SK-N-SH (cell line): Measurements from ENCODE around the gene NRG3. TPM values are rescaled to one million over a fixed set of nuclear protein-coding genes. Genes with fewer than 3 reads are reported as not detected.

Source experiments
- CTCF ChIA-PET: fragments of 300-600, 350-600 bp; formaldehyde crosslinking; extraction: SDS; loops from one replicate; lab custom pipeline; 2021; lab: Yijun Ruan, JAX
- POLR2A ChIA-PET: fragments of 350-600 bp; sonication (Branson Sonifier 250); formaldehyde crosslinking; extraction: SDS; loops from one replicate; lab custom pipeline; 2020; ENCODE audit warnings: antibody characterized with exemption, inconsistent platforms; lab: Yijun Ruan, JAX
- DNase-seq: peaks from one replicate; pipeline ENCODE4 v3.0.0; 2012
- H2AFZ ChIP-seq: fragments of 200-600 bp; sonication (generic); 2 replicates; pipeline ENCODE4 v1.8.1; 2016; ENCODE audit warnings: antibody characterized with exemption, mild to moderate bottlenecking, low read depth
- H3F3A ChIP-seq: fragments of 200-600 bp; sonication (generic); replicated peaks from 2 replicates; pipeline ENCODE3; 2016; ENCODE audit warnings: antibody characterized with exemption, mild to moderate bottlenecking; ENCODE audit not compliant: insufficient read depth
- H3K27ac ChIP-seq, 2 experiments: fragments of 200-500 bp in 1 of 2; fragments of 200-600 bp in 1 of 2; sonication (Bioruptor generic) in 1 of 2; sonication (generic), shearing (Covaris generic) in 1 of 2; 2 replicates each; pipeline versions ENCODE4 v1.5.1 to v1.6.1; 2014 to 2016; ENCODE audit warnings: low read depth in 2 of 2, inconsistent platforms in 1 of 2, low read length in 1 of 2, mild to moderate bottlenecking in 1 of 2, mixed read lengths in 1 of 2
- H3K27me3 ChIP-seq: fragments of 200-600 bp; sonication (generic), shearing (Covaris generic); 2 replicates; pipeline ENCODE4 v1.6.1; 2016; ENCODE audit warnings: mixed run types; ENCODE audit not compliant: insufficient read depth
- H3K36me3 ChIP-seq, 2 experiments: fragments of 200-500 bp in 1 of 2; fragments of 200-600 bp in 1 of 2; sonication (Bioruptor generic) in 1 of 2; sonication (generic) in 1 of 2; replicated peaks in 1 of 2; 2 replicates each; pipeline versions ENCODE3 to v1.5.1; 2014 to 2016; ENCODE audit warnings: low read length in 1 of 2, mild to moderate bottlenecking in 1 of 2; ENCODE audit not compliant: insufficient read depth in 2 of 2, control insufficient read depth in 1 of 2
- H3K4me1 ChIP-seq, 2 experiments: fragments of 200-500 bp in 1 of 2; fragments of 200-600 bp in 1 of 2; sonication (Bioruptor generic) in 1 of 2; sonication (generic), shearing (Covaris generic) in 1 of 2; 2 replicates each; pipeline versions ENCODE4 v1.5.1 to v1.6.1; 2014 to 2016; ENCODE audit warnings: low read depth in 1 of 2, low read length in 1 of 2, mixed run types in 1 of 2; ENCODE audit not compliant: insufficient read depth in 2 of 2, control insufficient read depth in 1 of 2
- H3K4me2 ChIP-seq: fragments of 200-600 bp; sonication (generic), shearing (Covaris generic); 2 replicates; pipeline ENCODE4 v1.6.1; 2017; ENCODE audit warnings: mixed run types
- H3K4me3 ChIP-seq, 2 experiments: fragments of 200-500 bp in 1 of 2; fragments of 200-600 bp in 1 of 2; sonication (Bioruptor generic) in 1 of 2; sonication (generic), shearing (Covaris generic) in 1 of 2; 2 replicates each; pipeline versions ENCODE4 v1.5.1 to v1.8.1; 2014 to 2016; ENCODE audit warnings: low read depth in 2 of 2, inconsistent platforms in 1 of 2, low read length in 1 of 2, mild to moderate bottlenecking in 1 of 2, mixed read lengths in 1 of 2, moderate library complexity in 1 of 2
- H3K79me2 ChIP-seq: fragments of 200-600 bp; sonication (generic); 2 replicates; pipeline ENCODE4 v1.8.1; 2017; ENCODE audit warnings: mild to moderate bottlenecking; ENCODE audit not compliant: insufficient read depth
- H3K9ac ChIP-seq: fragments of 200-600 bp; sonication (generic); 2 replicates; pipeline ENCODE4 v1.6.1; 2017; ENCODE audit warnings: mixed run types
- H3K9me2 ChIP-seq: fragments of 200-600 bp; sonication (generic); 2 replicates; pipeline ENCODE4 v1.6.1; 2017; ENCODE audit warnings: mixed run types
- H3K9me3 ChIP-seq: fragments of 200-600 bp; sonication (generic); 2 replicates; pipeline ENCODE4 v1.6.1; 2017; ENCODE audit warnings: mixed run types, mild to moderate bottlenecking, moderate library complexity
- H4K20me1 ChIP-seq: fragments of 200-600 bp; sonication (generic); 2 replicates; pipeline ENCODE4 v1.6.1; 2017; ENCODE audit warnings: mild to moderate bottlenecking, mixed run types; ENCODE audit not compliant: insufficient read depth
- CHD2 ChIP-seq: fragments of 150-350 bp; IDR thresholded peaks from 2 replicates; pipeline ENCODE4 v1.6.1; 2018; ENCODE audit warnings: low read length; ENCODE audit not compliant: partially characterized antibody
- CTCF ChIP-seq: fragments of 200-600 bp; sonication (generic); IDR thresholded peaks from 2 replicates; pipeline ENCODE4 v1.6.1; 2017; ENCODE audit warnings: antibody characterized with exemption, mild to moderate bottlenecking, moderate library complexity
- ELF1 ChIP-seq: IDR thresholded peaks from 2 replicates; pipeline ENCODE4 v1.4.0; 2012
- EP300 ChIP-seq, 2 experiments: IDR thresholded peaks; 2 replicates each; pipeline versions ENCODE4 v1.4.0 to v1.6.1; 2012; ENCODE audit warnings: borderline replicate concordance in 1 of 2, low read depth in 1 of 2, low read length in 1 of 2
- EZH2phosphoT487 ChIP-seq: fragments of 200-600 bp; sonication (generic); IDR thresholded peaks from 2 replicates; pipeline ENCODE4 v1.6.1; 2017; ENCODE audit warnings: low read depth, mixed run types, mild to moderate bottlenecking, antibody characterized with exemption, moderate library complexity, borderline replicate concordance
- FOSL2 ChIP-seq: IDR thresholded peaks from 2 replicates; pipeline ENCODE4 v1.4.0; 2012; ENCODE audit warnings: low read depth, mild to moderate bottlenecking, moderate library complexity, borderline replicate concordance
- FOXJ3 ChIP-seq: sonication (generic); formaldehyde crosslinking; IDR thresholded peaks from 2 replicates; pipeline ENCODE4 v1.5.1; 2020; ENCODE audit warnings: mild to moderate bottlenecking, missing genetic modification reagents
- FOXM1 ChIP-seq: IDR thresholded peaks from 2 replicates; pipeline ENCODE4 v1.4.0; 2012; ENCODE audit warnings: low read depth, mild to moderate bottlenecking
- GABPA ChIP-seq: IDR thresholded peaks from 2 replicates; pipeline ENCODE4 v1.4.0; 2012; ENCODE audit warnings: low read depth, mild to moderate bottlenecking
- IRF3 ChIP-seq: fragments of 150-350 bp; IDR thresholded peaks from 2 replicates; pipeline ENCODE4 v1.6.1; 2016; ENCODE audit warnings: mild to moderate bottlenecking, low read depth, low read length
- JUND ChIP-seq: IDR thresholded peaks from 2 replicates; pipeline ENCODE4 v1.4.0; 2012
- MEF2A ChIP-seq: IDR thresholded peaks from 2 replicates; pipeline ENCODE4 v1.4.0; 2012; ENCODE audit warnings: low read depth, borderline replicate concordance
- MXI1 ChIP-seq: IDR thresholded peaks from 2 replicates; pipeline ENCODE4 v1.6.1; 2012; ENCODE audit warnings: mild to moderate bottlenecking, low read depth, low read length, improper control_type of control experiment
- NFIC ChIP-seq: IDR thresholded peaks from 2 replicates; pipeline ENCODE4 v1.4.0; 2012; ENCODE audit warnings: borderline replicate concordance
- NRF1 ChIP-seq: IDR thresholded peaks from 2 replicates; pipeline ENCODE4 v1.6.1; 2012; ENCODE audit warnings: low read depth, mild to moderate bottlenecking, low read length
- PBX3 ChIP-seq: IDR thresholded peaks from 2 replicates; pipeline ENCODE4; 2012
- RAD21 ChIP-seq: IDR thresholded peaks from 2 replicates; pipeline ENCODE4 v1.6.1; 2012; ENCODE audit warnings: mild to moderate bottlenecking, low read length
- RCOR1 ChIP-seq: fragments of 150-350 bp; IDR thresholded peaks from 2 replicates; pipeline ENCODE4 v1.6.1; 2017; ENCODE audit warnings: antibody characterized with exemption, low read length
- RFX5 ChIP-seq: IDR thresholded peaks from 2 replicates; pipeline ENCODE4 v1.6.1; 2012; ENCODE audit warnings: mild to moderate bottlenecking, improper control_type of control experiment, low read length
- RXRA ChIP-seq: IDR thresholded peaks from 2 replicates; pipeline ENCODE4 v1.4.0; 2012; ENCODE audit warnings: low read depth, mild to moderate bottlenecking, borderline replicate concordance
- SIN3A ChIP-seq: IDR thresholded peaks from 2 replicates; pipeline ENCODE4 v1.6.1; 2012; ENCODE audit warnings: low read depth, mild to moderate bottlenecking, low read length, moderate library complexity, borderline replicate concordance
- SMC3 ChIP-seq: IDR thresholded peaks from 2 replicates; pipeline ENCODE4 v1.6.1; 2012; ENCODE audit warnings: low read depth, low read length, improper control_type of control experiment
- TEAD4 ChIP-seq: IDR thresholded peaks from 2 replicates; pipeline ENCODE4 v1.4.0; 2012; ENCODE audit warnings: mild to moderate bottlenecking, borderline replicate concordance; ENCODE audit not compliant: insufficient read depth
- USF2 ChIP-seq: fragments of 150-350 bp; IDR thresholded peaks from 2 replicates; pipeline ENCODE4 v1.6.1; 2017; ENCODE audit warnings: antibody characterized with exemption, low read length, low read depth, borderline replicate concordance
- WGBS: methylation state at CpG from one replicate; pipeline ENCODE4 v1.1.6; 2017; ENCODE audit warnings: low lambda C conversion rate; 5-methylcytosine and 5-hydroxymethylcytosine counted together
- polyA plus RNA-seq, 3 experiments: library from polyadenylated mRNA; depleted of rRNA; stranded (reverse); fragments of >200 nt; gene quantifications; 2 replicates each; pipeline ENCODE4 v1.2.3, GENCODE V29; 2012

Gene NRG3
- polyA plus RNA-seq, 1 of the 3 experiments (the other 2 are of a cell fraction): 0.03 TPM

GRCh38 chr10:82914655-82915136 is 1039.7 kb downstream of the NRG3 start:
- POLR2A ChIA-PET: no interaction called here
- H3K4me1 ChIP-seq: no peaks in the 10 kb centered on the region
- CTCF ChIA-PET: interaction anchor here (1.1 kb wide), 1 partner anchor 957 kb away, joined by 4 read pairs; no protein-coding TSS in a partner anchor
- no peaks in the 10 kb centered on the region; the same call in 1 of the 2 replicates for H3K9me3 ChIP-seq
- no peaks in the 10 kb centered on the region for H4K20me1 ChIP-seq
- no peaks in the 10 kb centered on the region for H3K36me3 ChIP-seq
- no peak for TF ChIP-seq EZH2phosphoT487
- TF ChIP-seq ELF1: no peak
- no peak for TF ChIP-seq RXRA
- no peak for TF ChIP-seq PBX3
- no peak for TF ChIP-seq GABPA
- no peak for TF ChIP-seq CHD2
- TF ChIP-seq RAD21: no peak
- no peak for TF ChIP-seq JUND
- TF ChIP-seq SMC3: no peak
- no peak for TF ChIP-seq CTCF
- no peak for TF ChIP-seq FOSL2
- H3K9ac ChIP-seq: no peak overlapping the region
- no peaks in the 10 kb centered on the region for H3K9me2 ChIP-seq
- peaks cover 2% of the 10 kb centered on the region for H3F3A ChIP-seq
- no peak overlapping the region for H3K27ac ChIP-seq
- no peak for DNase-seq
- no peak overlapping the region for H3K4me3 ChIP-seq
- no peak overlapping the region for H3K4me2 ChIP-seq
- H3K27me3 ChIP-seq: no peaks in the 10 kb centered on the region
- H2AFZ ChIP-seq: no peak overlapping the region
- no peaks in the 10 kb centered on the region for H3K79me2 ChIP-seq

GRCh38 chr10:82916941-82917340 is 1041.9 kb downstream of the NRG3 start:
- Histone ChIP-seq H3K4me2 (no peak overlapping the region), H3K9me3 (no peaks in the 10 kb centered on the region; the same call in 1 of the 2 replicates), H3K79me2 (no peaks in the 10 kb centered on the region), H3K27ac (no peak overlapping the region), H4K20me1 (no peaks in the 10 kb centered on the region), H3K4me3 (no peak overlapping the region), H3K4me1 (no peaks in the 10 kb centered on the region), H3K36me3 (no peaks in the 10 kb centered on the region), H2AFZ (no peak overlapping the region), H3K9ac (no peak overlapping the region), H3K9me2 (no peaks in the 10 kb centered on the region), H3K27me3 (no peaks in the 10 kb centered on the region), H3F3A (no peaks in the 10 kb centered on the region)
- DNase-seq: no peak
- CTCF ChIA-PET: interaction anchor here (0.6 kb wide), 1 partner anchor 33 kb away, joined by 3 read pairs; no protein-coding TSS in a partner anchor
- POLR2A ChIA-PET: no interaction called here
- WGBS: 82% methylated on average over 4 of the region's 4 CpGs
- TF ChIP-seq SIN3A (no peak), IRF3 (no peak), MEF2A (no peak), EZH2phosphoT487 (no peak), RCOR1 (no peak), MXI1 (no peak), EP300 (IDR thresholded peaks at IDR 0.05; ENCODE audit: borderline replicate concordance in 1 of 2, low read depth in 1 of 2, low read length in 1 of 2) (no peak), RXRA (no peak), USF2 (no peak), FOXJ3 (CRISPR knock-in tag) (no peak), TEAD4 (no peak), PBX3 (no peak), FOXM1 (no peak), JUND (no peak), NRF1 (no peak), NFIC (no peak), RFX5 (no peak)
